ENCODE results near the gene UBASH3A.

The UBASH3A gene

GRCh38 chr21:42361286-42361685 lies 42.4 kb upstream of the UBASH3A start:
- H3K27ac ChIP-seq = no peak overlapping the region
- TF ChIP-seq CTCF (conservative IDR thresholded peaks at IDR 0.05) = no peak

DNA sequence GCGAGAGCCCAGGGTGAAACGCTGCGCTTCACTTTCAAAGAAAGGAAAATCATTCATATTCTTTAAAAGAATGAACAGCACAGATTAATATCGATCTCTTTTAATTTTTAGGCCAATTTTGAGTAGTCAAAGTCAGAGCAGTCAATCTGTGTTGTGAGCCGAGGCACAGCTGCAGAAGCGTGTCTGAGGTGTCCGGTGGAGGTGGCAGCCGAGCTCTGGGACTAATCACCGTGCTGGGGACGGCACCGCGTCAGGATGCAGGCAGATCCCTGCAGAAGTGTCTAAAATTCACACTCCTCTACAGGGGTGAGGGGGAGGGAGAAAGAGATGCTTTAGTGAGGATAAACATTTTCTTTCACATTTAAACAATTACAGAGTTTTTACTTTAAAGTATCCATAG lies 41.5 kb upstream of the UBASH3A start:
- TF ChIP-seq CTCF (conservative IDR thresholded peaks at IDR 0.05) = no peak
- H3K27ac ChIP-seq = no peak overlapping the region

GRCh38 chr21:42362700-42363099 lies 41.0 kb upstream of the UBASH3A start:
- no peak for TF ChIP-seq CTCF (conservative IDR thresholded peaks at IDR 0.05)
- H3K27ac ChIP-seq = no peak overlapping the region

GRCh38 chr21:42363312-42363711 lies 40.4 kb upstream of the UBASH3A start:
- no peak overlapping the region for H3K27ac ChIP-seq
- no peak for TF ChIP-seq CTCF (conservative IDR thresholded peaks at IDR 0.05)

DNA sequence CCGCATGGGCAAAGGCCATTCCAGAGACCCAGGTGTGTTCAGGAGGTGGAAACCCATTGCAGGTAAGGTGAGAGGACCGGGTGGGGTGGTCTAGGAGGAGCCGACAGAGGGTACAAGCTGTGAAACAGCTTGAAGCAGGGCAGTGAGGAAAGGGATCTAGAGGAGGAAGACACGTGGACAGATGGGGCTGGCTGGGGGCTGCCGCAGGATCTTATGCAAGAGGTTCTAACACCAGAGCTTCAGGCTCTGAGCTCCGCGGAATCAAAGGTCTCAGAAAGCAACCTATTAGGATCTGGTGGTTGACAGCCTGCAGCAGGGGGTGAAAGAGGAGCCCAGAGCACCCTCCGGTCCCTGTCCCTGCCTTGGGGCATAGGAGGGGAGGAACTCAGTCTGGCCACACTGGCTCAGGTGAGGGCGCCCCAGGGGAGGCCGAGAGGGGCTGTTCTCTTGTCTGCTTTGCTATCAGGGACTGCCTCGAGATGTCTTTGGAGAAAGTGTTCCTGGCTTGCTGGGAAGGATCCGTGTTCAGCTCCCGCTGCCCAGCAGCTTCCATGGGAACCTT lies 39.3 kb upstream of the UBASH3A start:
- no peak overlapping the region for H3K27ac ChIP-seq
- no peak for TF ChIP-seq CTCF (conservative IDR thresholded peaks at IDR 0.05)

GRCh38 chr21:42365770-42366169 lies 37.9 kb upstream of the UBASH3A start:
- peak overlapping the region; percentile 75 for H3K27ac ChIP-seq
- no peak for TF ChIP-seq CTCF (conservative IDR thresholded peaks at IDR 0.05)

DNA sequence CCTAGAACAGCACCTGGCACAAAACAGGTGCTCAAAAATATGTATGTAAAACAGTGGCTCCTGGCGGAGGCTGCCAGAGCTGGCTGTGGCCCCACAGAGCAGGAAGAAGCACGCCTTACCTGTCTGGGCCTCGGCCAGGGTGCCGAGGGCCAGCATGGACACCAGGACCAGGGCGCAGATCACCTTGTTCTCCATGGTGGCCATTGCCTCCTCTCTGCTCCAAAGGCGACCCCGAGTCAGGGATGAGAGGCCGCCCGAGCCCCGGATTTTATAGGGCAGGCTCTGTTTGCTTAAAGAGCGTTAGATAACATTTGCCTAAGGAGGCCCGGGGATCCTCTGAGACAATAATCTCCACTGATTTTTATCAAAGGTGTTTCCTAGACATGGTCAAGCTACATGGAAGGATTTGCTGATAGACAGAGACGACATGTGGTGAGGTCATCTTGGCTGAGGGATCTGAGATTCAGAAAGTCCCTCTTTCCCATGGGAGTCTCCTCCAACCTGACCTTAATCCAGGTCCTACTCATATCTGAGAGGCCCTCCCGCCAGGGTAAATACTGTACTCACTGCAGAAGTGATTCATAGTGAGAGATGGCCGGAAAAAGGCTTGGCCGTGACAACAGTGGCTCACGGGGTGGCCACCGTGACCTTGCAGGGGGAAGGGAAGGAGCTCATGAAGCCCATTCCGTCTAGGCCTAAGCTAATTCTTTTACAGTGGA lies 37.3 kb upstream of the UBASH3A start, which contains the start of gene TFF1:
Gene TFF1 (minus strand): TSS at position 244 of the 719 bp plus-strand sequence. CDS start 40 bp downstream, at position 204.
- H3K27ac ChIP-seq = peak within 1 kb of the TSS; percentile 75

More for the DNA sequence above, 37.3 kb upstream of the UBASH3A start, which contains the start of gene TFF1:
- no peak for TF ChIP-seq CTCF (conservative IDR thresholded peaks at IDR 0.05)

Measured in VCaP (cell line).